HG03469 (cell line): ENCODE data around the gene ITPKC.
A peak's percentile ranks its signal among the peaks of the same experiment; 100 is the strongest.

Experiments used
- ATAC-seq: cut with Tn5 transposase; IDR thresholded peaks from one replicate; pipeline ENCODE4 v1.9.1; 2021; ENCODE audit warnings: mild to moderate bottlenecking, moderate library complexity, moderate number of reproducible peaks; ENCODE audit not compliant: unreplicated experiment

ITPKC gene

GRCh38 chr19:40716482-40717324, at the start of gene ITPKC, which contains the start of gene COQ8B:
Gene ITPKC, plus strand, starts transcription at chr19:40717112. Its CDS starts 24 bp downstream, at chr19:40717136.
Gene COQ8B, minus strand, starts transcription at chr19:40716886. Its CDS starts 2,254 bp downstream, at chr19:40714632.
- peak; percentile 44 for ATAC-seq

GRCh38 chr19:40667602-40668001, 49.3 kb upstream of the ITPKC start:
- ATAC-seq, result no peak

- ATAC-seq, result no peak
Observed at GRCh38 chr19:40668991-40669614, 47.8 kb upstream of the ITPKC start.

GRCh38 chr19:40671404-40671803, 45.5 kb upstream of the ITPKC start:
- ATAC-seq, result no peak

- ATAC-seq, result no peak
Observed at GRCh38 chr19:40672038-40672437, 44.9 kb upstream of the ITPKC start.

GRCh38 chr19:40672573-40673299, 44.2 kb upstream of the ITPKC start:
- no peak for ATAC-seq

- ATAC-seq, result no peak
Observed at GRCh38 chr19:40673397-40673796, 43.5 kb upstream of the ITPKC start.

- no peak for ATAC-seq
Observed at GRCh38 chr19:40674291-40674690, 42.6 kb upstream of the ITPKC start.

GRCh38 chr19:40677156-40677555, 39.8 kb upstream of the ITPKC start:
- ATAC-seq, result no peak

GRCh38 chr19:40681039-40681438, 35.9 kb upstream of the ITPKC start:
- no peak for ATAC-seq

- ATAC-seq, result no peak
Observed at GRCh38 chr19:40682431-40682964, 34.4 kb upstream of the ITPKC start.

GRCh38 chr19:40683437-40683836, 33.5 kb upstream of the ITPKC start:
- ATAC-seq, result no peak

GRCh38 chr19:40684280-40684679, 32.6 kb upstream of the ITPKC start:
- no peak for ATAC-seq

- no peak for ATAC-seq
Observed at GRCh38 chr19:40685016-40685526, 31.8 kb upstream of the ITPKC start.

GRCh38 chr19:40685563-40685962, 31.3 kb upstream of the ITPKC start:
- no peak for ATAC-seq

- ATAC-seq, result no peak
Observed at GRCh38 chr19:40686882-40687524, 29.9 kb upstream of the ITPKC start.

GRCh38 chr19:40687525-40688016, 29.3 kb upstream of the ITPKC start:
- no peak for ATAC-seq

- no peak for ATAC-seq
Observed at GRCh38 chr19:40688309-40688708, 28.6 kb upstream of the ITPKC start.

GRCh38 chr19:40688987-40689338, 27.9 kb upstream of the ITPKC start:
- ATAC-seq, result no peak

- no peak for ATAC-seq
Observed at GRCh38 chr19:40689339-40690049, 27.4 kb upstream of the ITPKC start.
